DLD1 (cell line): Measurements from ENCODE around the gene CASP1.
"Not testable (repeated sequence)": the region's sequence is repeated elsewhere in the genome, so short reads cannot be mapped to it uniquely, and the experiment has no call there.

Experiments
- in situ Hi-C: cut with HindIII; loops from 2 replicates; pipeline ENCODE4 v1.10.0; 2017; ENCODE audit warnings: low sequenced_read_pairs

The CASP1 gene

GRCh38 chr11:105046898-105047579, 12.1 kb upstream of the CASP1 start:
- in situ Hi-C loops, result no loop called here

- in situ Hi-C loops, result no loop called here
Measured at GRCh38 chr11:105045676-105046296, 10.8 kb upstream of the CASP1 start.

DNA sequence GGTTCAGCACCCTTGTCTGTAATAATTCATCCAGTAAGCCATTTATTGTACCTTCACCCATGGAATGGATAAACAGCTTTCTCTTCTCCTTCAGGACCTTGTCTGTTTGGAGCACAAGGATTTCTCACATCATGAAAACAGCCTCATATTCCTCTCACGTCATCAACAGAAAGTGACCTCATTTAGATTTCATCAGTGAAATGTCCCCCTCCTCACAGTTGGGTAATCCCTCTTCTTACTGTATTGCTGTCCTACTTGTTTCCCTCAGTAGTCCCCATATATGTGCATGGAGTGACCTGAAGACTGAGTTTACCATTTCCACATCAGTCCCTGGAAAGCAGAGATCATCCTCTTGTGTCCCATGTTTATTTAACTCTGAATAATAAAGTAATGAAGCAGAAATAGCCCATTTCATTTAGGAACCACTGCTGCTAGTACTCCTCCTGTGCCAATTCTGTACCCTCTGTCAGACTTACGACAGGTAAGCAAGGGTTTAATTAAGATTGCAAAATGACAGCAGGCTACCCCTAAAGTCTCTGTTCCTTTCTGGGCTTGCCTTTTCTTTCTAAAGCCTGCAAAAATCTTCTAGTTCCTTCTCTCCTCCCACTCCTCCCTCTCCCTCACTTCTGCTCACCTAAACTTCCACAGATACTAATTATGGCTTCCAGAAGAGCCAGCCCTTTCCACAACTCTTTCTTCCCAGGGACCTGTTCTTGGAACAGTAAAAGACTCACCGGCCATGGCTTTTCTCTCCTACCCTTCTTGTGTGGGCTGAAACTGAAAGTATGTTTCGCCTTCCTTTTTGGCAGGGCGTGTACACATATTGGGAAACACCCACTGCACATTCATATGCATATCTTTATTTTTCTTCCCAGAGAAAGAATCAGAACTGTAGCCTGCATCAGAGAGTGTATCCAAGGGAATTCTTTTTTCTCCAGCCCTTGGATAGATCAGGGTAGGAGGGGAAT, 9.9 kb upstream of the CASP1 start, which contains the start of gene CARD16:
Gene CARD16 (minus strand): TSS at position 779 of the 968 bp plus-strand sequence. CDS start 38 bp downstream, at position 741.
- in situ Hi-C loops, result not testable (repeated sequence)

DNA sequence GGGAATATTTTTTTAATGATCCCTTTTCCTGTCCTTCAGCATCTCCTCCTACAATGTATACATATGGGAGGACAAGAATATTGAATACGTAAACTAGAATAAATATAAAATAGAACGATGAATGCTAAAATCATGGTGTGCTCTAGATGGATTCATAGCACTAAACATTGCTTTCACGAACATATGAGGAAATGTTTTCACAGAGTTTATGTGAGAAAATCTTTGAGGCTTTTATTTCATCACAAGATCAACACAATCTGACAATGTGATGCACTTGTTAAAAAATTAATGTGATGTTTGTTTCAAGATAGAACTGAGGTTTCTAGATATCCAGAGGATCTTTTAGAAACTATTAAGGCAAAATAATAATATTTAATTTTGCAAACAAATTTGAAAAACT, 7.2 kb upstream of the CASP1 start:
- in situ Hi-C loops, result no loop called here

DNA sequence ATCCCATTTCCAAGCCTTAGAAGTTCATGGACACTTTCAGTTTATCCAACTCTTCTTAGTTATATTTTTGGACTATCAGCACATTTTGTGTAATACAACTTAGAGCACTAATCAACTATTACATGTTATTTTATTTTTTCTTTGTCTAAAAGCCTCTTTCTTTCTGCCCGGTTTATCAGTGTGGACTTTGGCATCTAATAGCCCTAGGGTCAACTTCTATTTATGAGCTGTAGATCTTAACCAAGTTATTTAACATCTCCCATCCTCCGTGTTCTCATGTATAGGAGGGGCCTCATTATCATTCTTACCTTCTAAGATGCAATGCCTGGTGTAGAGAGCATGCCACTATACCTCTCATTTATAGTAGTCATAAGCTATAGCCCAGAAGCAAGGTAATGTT, 5.8 kb upstream of the CASP1 start:
- in situ Hi-C loops, result no loop called here

DNA sequence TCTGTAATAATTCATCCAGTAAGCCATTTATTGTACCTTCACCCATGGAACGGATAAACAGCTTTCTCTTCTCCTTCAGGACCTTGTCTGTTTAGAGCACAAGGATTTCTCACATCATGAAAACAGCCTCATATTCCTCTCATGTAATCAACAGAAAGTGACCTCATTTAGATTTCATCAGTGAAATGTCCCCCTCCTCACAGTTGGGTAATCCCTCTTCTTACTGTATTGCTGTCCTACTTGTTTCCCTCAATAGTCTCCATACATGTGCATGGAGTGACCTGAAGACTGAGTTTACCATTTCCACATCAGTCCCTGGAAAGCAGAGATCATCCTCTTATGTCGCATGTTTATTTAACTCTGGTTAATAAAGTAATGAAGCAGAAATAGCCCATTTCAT, 556 bp downstream of the CASP1 start:
- in situ Hi-C loops, result not testable (repeated sequence)

DNA sequence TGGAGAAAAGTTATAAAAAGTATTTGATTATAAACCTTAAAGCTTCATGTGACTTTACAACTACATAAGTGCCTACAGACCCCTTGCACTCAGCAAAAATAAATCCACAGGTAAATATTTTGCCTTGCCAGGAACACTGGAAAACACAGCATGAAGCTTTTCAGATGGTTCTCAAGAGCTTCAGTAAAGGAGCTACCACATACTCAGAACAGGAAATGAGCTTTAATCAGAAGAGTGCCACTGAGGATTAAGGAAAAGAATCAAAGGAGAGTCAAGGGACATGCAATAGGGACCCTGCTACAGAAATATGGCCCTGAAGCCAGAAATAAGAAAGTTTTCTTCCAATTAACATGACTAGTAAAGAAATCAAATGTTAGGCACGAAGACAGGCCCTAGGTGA, 1.2 kb downstream of the CASP1 start:
- in situ Hi-C loops, result no loop called here

- in situ Hi-C loops, result no loop called here
Measured at GRCh38 chr11:105033343-105033742, 1.6 kb downstream of the CASP1 start.

DNA sequence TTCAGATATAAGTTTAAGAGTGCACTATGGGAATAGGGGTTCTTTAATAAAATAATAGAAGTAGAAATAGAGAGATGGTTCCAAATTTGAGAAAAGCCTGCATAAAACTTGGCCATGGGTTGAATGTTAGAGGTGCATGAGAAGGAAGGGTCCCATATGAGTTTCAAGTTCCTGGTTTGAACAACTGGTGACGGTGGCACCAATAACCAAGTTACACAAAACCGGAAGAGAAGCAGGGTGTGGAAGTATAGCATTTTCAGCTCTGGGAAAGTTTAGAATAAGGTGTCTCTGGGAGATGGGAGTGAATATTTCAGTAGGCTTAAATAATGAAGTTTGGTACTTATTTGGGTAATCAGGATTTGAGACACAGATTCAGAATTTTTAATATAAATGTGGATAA, 2.4 kb downstream of the CASP1 start:
- in situ Hi-C loops, result no loop called here

- in situ Hi-C loops, result no loop called here
Measured at GRCh38 chr11:105027678-105028077, 7.3 kb downstream of the CASP1 start.

GRCh38 chr11:105024394-105024793, 10.6 kb downstream of the CASP1 start:
- in situ Hi-C loops, result no loop called here

- in situ Hi-C loops, result no loop called here
Measured at GRCh38 chr11:105023003-105023402, 11.9 kb downstream of the CASP1 start, which contains the start of gene CASP5. Gene CASP5 (minus strand): TSS chr11:105023168. CDS start chr11:105023136, 32 bp downstream.

DNA sequence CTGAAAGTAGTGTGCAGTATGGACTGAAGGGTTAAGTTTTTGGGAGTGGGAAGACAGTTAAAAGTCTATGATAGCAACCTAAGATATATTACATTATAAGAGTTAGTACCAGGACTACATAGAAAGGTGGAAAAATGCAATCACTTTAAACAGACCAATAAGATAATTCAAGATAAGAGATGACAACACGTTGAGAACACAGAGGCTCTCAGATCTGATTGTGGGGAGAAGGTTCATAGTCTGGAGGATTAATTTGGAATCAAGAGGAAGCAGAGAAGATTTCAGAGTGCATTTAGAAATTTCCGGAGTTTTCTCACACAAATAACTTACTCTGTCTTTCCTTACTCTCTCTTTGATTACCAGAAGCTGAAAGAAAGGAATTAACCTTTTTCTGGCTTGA, 12.4 kb downstream of the CASP1 start:
- in situ Hi-C loops, result no loop called here

GRCh38 chr11:105007463-105007862, 27.5 kb downstream of the CASP1 start:
- in situ Hi-C loops, result no loop called here

DNA sequence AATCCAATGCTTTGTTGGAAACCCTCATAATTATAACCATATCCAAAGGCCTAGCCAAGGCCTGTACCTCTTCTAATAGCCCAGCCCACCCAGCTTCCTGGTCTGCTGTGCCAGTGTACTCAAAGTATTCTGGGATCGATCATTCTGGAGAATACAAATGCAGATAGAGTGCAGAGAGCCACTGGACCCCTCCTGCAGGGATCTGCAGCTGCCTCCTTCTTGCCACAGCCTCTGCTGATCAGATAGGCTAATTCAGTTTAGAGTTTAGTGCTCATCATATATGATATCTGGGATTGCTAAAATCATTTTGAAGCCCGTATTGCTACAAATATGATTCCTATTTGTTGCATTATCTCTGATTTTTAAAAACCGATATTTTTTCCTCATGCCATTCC, 29.5 kb downstream of the CASP1 start:
- in situ Hi-C loops, result no loop called here

DNA sequence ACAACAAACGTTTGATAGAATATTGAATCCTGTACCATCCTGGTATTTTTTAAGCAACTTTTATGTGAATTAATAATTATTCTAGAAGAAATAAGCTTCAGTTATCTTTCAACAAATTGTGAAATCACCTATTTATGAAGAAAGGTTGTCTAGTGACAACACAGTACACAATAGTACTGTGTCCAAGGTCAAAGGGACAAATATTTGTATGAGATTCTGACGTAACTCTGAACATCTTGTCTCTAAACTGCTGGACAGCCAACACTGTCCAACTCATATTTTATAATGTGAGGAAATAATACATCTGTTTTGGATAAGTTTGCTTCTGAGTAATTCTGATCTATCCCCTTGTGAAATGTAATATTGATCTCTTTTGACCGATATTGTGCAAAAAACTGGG, 30.9 kb downstream of the CASP1 start:
- in situ Hi-C loops, result no loop called here

- in situ Hi-C loops, result no loop called here
Measured at GRCh38 chr11:105003151-105003550, 31.8 kb downstream of the CASP1 start.

- in situ Hi-C loops, result no loop called here
Measured at GRCh38 chr11:105000797-105001196, 34.1 kb downstream of the CASP1 start.

GRCh38 chr11:105000167-105000566, 34.8 kb downstream of the CASP1 start:
- in situ Hi-C loops, result no loop called here

DNA sequence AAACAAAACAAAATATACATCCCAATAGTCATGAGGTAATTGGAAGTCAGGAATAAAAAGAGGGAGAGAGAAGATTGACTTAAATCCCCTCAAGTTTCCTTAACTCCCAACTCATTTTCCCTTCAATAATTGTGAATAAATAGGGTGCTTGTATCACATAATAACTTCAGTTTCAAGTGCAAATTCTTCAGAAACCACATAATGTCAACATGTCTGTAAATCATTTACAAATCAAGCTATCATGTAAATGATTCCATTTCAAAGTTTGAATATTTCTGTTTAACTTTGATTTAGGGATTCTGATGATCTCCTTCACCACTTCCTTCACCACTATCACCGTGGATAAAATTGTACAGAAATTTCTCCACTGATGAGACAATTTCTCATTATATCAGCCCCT, 35.2 kb downstream of the CASP1 start:
- in situ Hi-C loops, result no loop called here

DNA sequence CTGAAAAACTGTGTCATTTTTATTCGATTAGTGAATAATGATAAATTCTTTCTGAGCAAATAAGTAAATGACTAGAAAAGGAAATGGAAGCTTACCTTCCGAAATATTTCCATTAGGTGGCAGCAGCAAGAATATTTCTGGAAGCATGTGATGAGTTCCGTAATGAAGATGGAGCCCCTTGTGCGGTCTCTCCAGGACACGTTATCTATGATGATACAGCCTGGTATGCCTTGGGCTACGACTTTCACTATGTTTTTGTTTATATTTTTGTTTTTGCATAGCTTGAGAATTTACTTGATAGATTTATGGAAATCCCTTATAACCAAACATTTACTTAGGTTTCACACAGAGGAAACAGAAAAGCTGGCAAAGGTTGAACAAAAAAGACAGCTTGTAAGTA, 37.7 kb downstream of the CASP1 start:
- in situ Hi-C loops, result no loop called here
